Natural killer cell (primary cell): Measurements from ENCODE around the gene GALNT8. TPM values are rescaled to one million over a fixed set of nuclear protein-coding genes. Genes with fewer than 3 reads are reported as not detected.

Experiments used
- ATAC-seq, 3 donors: fragments of 150-1000 bp in 2 of 3; fragments of 200-7000 bp in 1 of 3; cut with Tn5 transposase; 1 replicate in 1 of 3; 2 replicates in 2 of 3; pipeline ENCODE4 v1.10.0; 2021; ENCODE audit warnings: mild to moderate bottlenecking in 2 of 3, moderate library complexity in 2 of 3
- DNase-seq, 2 donors: peaks; one replicate each; pipeline versions ENCODE4 v3.0.0 to v3.0.0-alpha.2; 2013 to 2021; ENCODE audit warnings: mixed read lengths in 1 of 2
- H3K27ac ChIP-seq: one replicate; pipeline ENCODE4 v1.5.1; 2013; ENCODE audit warnings: mild to moderate bottlenecking, low read length
- H3K27me3 ChIP-seq: one replicate; pipeline ENCODE4 v1.6.1; 2013; ENCODE audit warnings: low read length; ENCODE audit not compliant: control insufficient read depth, insufficient read depth
- H3K36me3 ChIP-seq: one replicate; pipeline ENCODE4 v1.6.1; 2013; ENCODE audit warnings: low read length; ENCODE audit not compliant: control insufficient read depth, insufficient read depth
- H3K4me1 ChIP-seq: one replicate; pipeline ENCODE4 v1.6.1; 2013; ENCODE audit warnings: low read length; ENCODE audit not compliant: control insufficient read depth, insufficient read depth
- H3K4me3 ChIP-seq: one replicate; pipeline ENCODE4 v1.5.1; 2013; ENCODE audit warnings: low read length
- H3K9me3 ChIP-seq: one replicate; pipeline ENCODE4 v1.6.1; 2013; ENCODE audit warnings: low read length; ENCODE audit not compliant: control insufficient read depth, insufficient read depth
- H3K27ac Mint-ChIP-seq, 2 donors: one replicate each; pipeline ENCODE4 v1.8.0; 2022; ENCODE audit warnings: mild to moderate bottlenecking in 2 of 2, mixed read lengths in 2 of 2, moderate library complexity in 1 of 2
- H3K27me3 Mint-ChIP-seq, 2 donors: one replicate each; pipeline ENCODE4 v1.8.0; 2022; ENCODE audit warnings: low read depth in 2 of 2, mixed read lengths in 2 of 2
- H3K36me3 Mint-ChIP-seq: one replicate; pipeline ENCODE4 v1.8.0; 2022; ENCODE audit warnings: mixed read lengths
- H3K4me1 Mint-ChIP-seq, 2 donors: one replicate each; pipeline ENCODE4 v1.8.0; 2022; ENCODE audit warnings: mixed read lengths in 2 of 2
- H3K4me3 Mint-ChIP-seq: one replicate; pipeline ENCODE4 v1.8.0; 2022; ENCODE audit warnings: mild to moderate bottlenecking, moderate library complexity, mixed read lengths
- H3K9me3 Mint-ChIP-seq, 2 donors: one replicate each; pipeline ENCODE4 v1.8.0; 2022; ENCODE audit warnings: mixed read lengths in 2 of 2
- WGBS: methylation state at CpG from one replicate; pipeline ENCODE4 v1.1.7; 2013; ENCODE audit warnings: missing lambda C conversion rate; ENCODE audit not compliant: insufficient coverage; 5-methylcytosine and 5-hydroxymethylcytosine counted together
- intact Hi-C: fragments of 100-400 bp; cut with micrococcal nuclease; formaldehyde crosslinking; loops from one replicate; pipeline ENCODE4 v1.14.2; 2022
- total RNA-seq, 4 donors: library from RNA; stranded (reverse); fragments of 120-200 nt in 1 of 4; gene quantifications; one replicate each; pipeline versions ENCODE4 v1.2.3 to v1.2.4, GENCODE V29; 2013 to 2022
- TF ChIP-seq, protein P1 (sequence below): fragments of 200-600 bp; IDR thresholded peaks from one replicate; pipeline ENCODE4 v1.8.0; 2022; ENCODE audit warnings: antibody characterized with exemption

Gene GALNT8
- total RNA-seq, 3 donors from 2014 or later (not counting 1 experiment from before 2014, with no cell fraction given) = 0.19 to 0.73 (median 0.41) TPM

DNA sequence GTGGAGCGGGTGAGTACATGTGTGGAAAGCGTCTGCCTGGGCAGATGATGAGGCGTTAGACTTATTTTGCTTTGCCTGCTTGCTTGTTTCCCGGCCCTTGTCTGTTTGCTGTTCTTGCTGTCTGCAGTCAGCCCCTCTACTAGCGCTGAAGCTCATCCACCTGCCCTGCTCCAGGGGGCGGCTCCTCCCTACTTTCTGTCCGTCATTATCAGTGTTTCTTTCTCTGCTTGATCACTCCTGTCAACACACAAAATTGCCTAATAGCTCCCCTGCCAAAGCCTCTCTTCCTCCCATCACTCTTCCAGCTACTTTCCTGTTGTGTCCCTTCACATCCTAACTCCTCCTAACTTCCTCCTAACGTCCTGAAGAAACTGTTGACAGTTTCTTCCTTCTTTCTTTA is 34.9 kb upstream of the GALNT8 start:
- Mint-ChIP-seq H3K4me3 (no peak overlapping the region), H3K4me1 (no peaks in the 10 kb centered on the region), H3K9me3 (no peaks in the 10 kb centered on the region), H3K27me3 (no peaks in the 10 kb centered on the region), H3K36me3 (peaks cover 15% of the 10 kb centered on the region), H3K27ac (no peak overlapping the region)
- intact Hi-C loops = no loop called here
- Histone ChIP-seq H3K36me3 (peaks cover 60% of the 10 kb centered on the region), H3K9me3 (no peaks in the 10 kb centered on the region), H3K27ac (no peak overlapping the region), H3K4me1 (no peaks in the 10 kb centered on the region), H3K27me3 (no peaks in the 10 kb centered on the region), H3K4me3 (no peak overlapping the region)
- 94% methylated on average over 8 of the region's 8 CpGs for WGBS
- ATAC-seq (no peak), DNase-seq (no peak)
- TF ChIP-seq, protein P1, sequence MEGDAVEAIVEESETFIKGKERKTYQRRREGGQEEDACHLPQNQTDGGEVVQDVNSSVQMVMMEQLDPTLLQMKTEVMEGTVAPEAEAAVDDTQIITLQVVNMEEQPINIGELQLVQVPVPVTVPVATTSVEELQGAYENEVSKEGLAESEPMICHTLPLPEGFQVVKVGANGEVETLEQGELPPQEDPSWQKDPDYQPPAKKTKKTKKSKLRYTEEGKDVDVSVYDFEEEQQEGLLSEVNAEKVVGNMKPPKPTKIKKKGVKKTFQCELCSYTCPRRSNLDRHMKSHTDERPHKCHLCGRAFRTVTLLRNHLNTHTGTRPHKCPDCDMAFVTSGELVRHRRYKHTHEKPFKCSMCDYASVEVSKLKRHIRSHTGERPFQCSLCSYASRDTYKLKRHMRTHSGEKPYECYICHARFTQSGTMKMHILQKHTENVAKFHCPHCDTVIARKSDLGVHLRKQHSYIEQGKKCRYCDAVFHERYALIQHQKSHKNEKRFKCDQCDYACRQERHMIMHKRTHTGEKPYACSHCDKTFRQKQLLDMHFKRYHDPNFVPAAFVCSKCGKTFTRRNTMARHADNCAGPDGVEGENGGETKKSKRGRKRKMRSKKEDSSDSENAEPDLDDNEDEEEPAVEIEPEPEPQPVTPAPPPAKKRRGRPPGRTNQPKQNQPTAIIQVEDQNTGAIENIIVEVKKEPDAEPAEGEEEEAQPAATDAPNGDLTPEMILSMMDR = no peak

- 95% methylated on average over 5 of the region's 5 CpGs for WGBS
- TF ChIP-seq, protein P1 = no peak
- H3K27ac Mint-ChIP-seq = no peak overlapping the region
- H3K4me1 Mint-ChIP-seq = peaks cover 0 to 4% of the 10 kb centered on the region in 2 donors
- no peak for DNase-seq
- H3K36me3 Mint-ChIP-seq = peaks cover 2% of the 10 kb centered on the region
- H3K27ac ChIP-seq = no peak overlapping the region
- peaks cover 39% of the 10 kb centered on the region for H3K36me3 ChIP-seq
- H3K4me3 ChIP-seq = no peak overlapping the region
- H3K27me3 Mint-ChIP-seq = no peaks in the 10 kb centered on the region
- ATAC-seq = no peak
- intact Hi-C loops = no loop called here
- H3K27me3 ChIP-seq = no peaks in the 10 kb centered on the region
- no peaks in the 10 kb centered on the region for H3K4me1 ChIP-seq
- H3K9me3 ChIP-seq = no peaks in the 10 kb centered on the region
- no peak overlapping the region for H3K4me3 Mint-ChIP-seq
- no peaks in the 10 kb centered on the region for H3K9me3 Mint-ChIP-seq
Observed at GRCh38 chr12:4690760-4691159, 29.4 kb upstream of the GALNT8 start.

DNA sequence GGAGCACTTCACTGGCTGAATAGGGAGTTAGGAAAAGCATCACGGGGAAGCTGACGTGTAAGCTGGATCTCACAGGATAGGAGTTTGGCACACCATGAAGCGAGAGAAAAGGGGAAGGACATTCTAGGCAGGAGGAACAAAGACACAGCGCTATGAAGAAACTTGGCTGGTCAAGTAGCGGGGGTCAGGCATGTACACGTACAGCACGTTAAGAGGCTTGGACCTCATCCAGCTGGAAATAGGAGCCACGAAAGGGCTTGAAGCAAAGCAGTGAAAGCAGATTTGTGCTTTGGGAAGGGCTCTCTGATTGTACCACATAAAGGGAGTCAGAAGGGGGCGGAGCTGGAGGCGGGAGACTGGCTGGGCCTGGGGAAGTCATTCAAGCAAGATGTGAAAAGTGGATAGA is 19.6 kb upstream of the GALNT8 start:
- no peaks in the 10 kb centered on the region for H3K27me3 ChIP-seq
- H3K27me3 Mint-ChIP-seq = peaks cover 0 to 4% of the 10 kb centered on the region in 2 donors
- no peaks in the 10 kb centered on the region for H3K36me3 ChIP-seq
- TF ChIP-seq, protein P1 = no peak
- intact Hi-C loops = no loop called here
- 92% methylated on average over 10 of the region's 10 CpGs for WGBS
- DNase-seq (no peak), ATAC-seq (no peak)
- H3K27ac ChIP-seq = no peak overlapping the region
- H3K9me3 Mint-ChIP-seq = no peaks in the 10 kb centered on the region
- H3K27ac Mint-ChIP-seq = no peak overlapping the region
- H3K9me3 ChIP-seq = no peaks in the 10 kb centered on the region
- H3K4me1 ChIP-seq = no peaks in the 10 kb centered on the region
- no peaks in the 10 kb centered on the region for H3K36me3 Mint-ChIP-seq
- no peaks in the 10 kb centered on the region for H3K4me1 Mint-ChIP-seq
- no peak overlapping the region for H3K4me3 ChIP-seq
- H3K4me3 Mint-ChIP-seq = no peak overlapping the region

- TF ChIP-seq, protein P1 = no peak
- no peaks in the 10 kb centered on the region for H3K27me3 ChIP-seq
- no peak overlapping the region for H3K4me3 Mint-ChIP-seq
- ATAC-seq (no peak), DNase-seq (no peak)
- H3K4me1 Mint-ChIP-seq = no peaks in the 10 kb centered on the region
- H3K4me1 ChIP-seq = no peaks in the 10 kb centered on the region
- H3K9me3 ChIP-seq = no peaks in the 10 kb centered on the region
- no peak overlapping the region for H3K4me3 ChIP-seq
- intact Hi-C loops = no loop called here
- no peak overlapping the region for H3K27ac Mint-ChIP-seq
- 94% methylated on average over 4 of the region's 8 CpGs for WGBS
- no peaks in the 10 kb centered on the region for H3K36me3 ChIP-seq
- H3K27me3 Mint-ChIP-seq = peaks cover 2 to 14% of the 10 kb centered on the region in 2 donors
- no peak overlapping the region for H3K27ac ChIP-seq
- H3K36me3 Mint-ChIP-seq = peaks cover 5% of the 10 kb centered on the region
- H3K9me3 Mint-ChIP-seq = no peaks in the 10 kb centered on the region
Observed at GRCh38 chr12:4701395-4702190, 18.6 kb upstream of the GALNT8 start.
